Measurements from ENCODE around the gene ENTREP1. TPM values are rescaled to one million over a fixed set of nuclear protein-coding genes. Genes with fewer than 3 reads are reported as not detected.

ENTREP1 gene, protein sequence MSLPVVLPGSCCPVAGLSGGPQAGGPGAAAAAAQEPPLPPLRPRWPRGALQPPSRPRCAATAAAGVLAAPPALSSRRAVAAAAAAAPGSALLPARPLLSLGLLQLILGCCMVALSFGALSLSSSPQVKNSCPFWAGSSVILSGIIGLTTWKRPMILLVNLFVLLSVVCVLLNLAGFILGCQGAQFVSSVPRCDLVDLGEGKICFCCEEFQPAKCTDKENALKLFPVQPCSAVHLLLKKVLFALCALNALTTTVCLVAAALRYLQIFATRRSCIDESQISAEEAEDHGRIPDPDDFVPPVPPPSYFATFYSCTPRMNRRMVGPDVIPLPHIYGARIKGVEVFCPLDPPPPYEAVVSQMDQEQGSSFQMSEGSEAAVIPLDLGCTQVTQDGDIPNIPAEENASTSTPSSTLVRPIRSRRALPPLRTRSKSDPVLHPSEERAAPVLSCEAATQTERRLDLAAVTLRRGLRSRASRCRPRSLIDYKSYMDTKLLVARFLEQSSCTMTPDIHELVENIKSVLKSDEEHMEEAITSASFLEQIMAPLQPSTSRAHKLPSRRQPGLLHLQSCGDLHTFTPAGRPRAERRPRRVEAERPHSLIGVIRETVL
- 1.0 TPM for total RNA-seq (ENCODE audit: unreplicated experiment)
- long read RNA-seq = 0 reads

- Mint-ChIP-seq H3K4me3 (ENCODE audit: unreplicated experiment) (peak within 1 kb of the TSS; percentile 88), H3K27me3 (ENCODE audit: unreplicated experiment) (peaks cover 14% of the 10 kb centered on the region), H3K4me1 (ENCODE audit: low read depth, unreplicated experiment) (no peaks in the 10 kb centered on the region), H3K27ac (ENCODE audit: unreplicated experiment) (no peak within 1 kb of the TSS), H3K9me3 (ENCODE audit: unreplicated experiment) (no peaks in the 10 kb centered on the region), H3K36me3 (ENCODE audit: unreplicated experiment) (no peaks in the 10 kb centered on the region)
- TF ChIP-seq, protein P1, sequence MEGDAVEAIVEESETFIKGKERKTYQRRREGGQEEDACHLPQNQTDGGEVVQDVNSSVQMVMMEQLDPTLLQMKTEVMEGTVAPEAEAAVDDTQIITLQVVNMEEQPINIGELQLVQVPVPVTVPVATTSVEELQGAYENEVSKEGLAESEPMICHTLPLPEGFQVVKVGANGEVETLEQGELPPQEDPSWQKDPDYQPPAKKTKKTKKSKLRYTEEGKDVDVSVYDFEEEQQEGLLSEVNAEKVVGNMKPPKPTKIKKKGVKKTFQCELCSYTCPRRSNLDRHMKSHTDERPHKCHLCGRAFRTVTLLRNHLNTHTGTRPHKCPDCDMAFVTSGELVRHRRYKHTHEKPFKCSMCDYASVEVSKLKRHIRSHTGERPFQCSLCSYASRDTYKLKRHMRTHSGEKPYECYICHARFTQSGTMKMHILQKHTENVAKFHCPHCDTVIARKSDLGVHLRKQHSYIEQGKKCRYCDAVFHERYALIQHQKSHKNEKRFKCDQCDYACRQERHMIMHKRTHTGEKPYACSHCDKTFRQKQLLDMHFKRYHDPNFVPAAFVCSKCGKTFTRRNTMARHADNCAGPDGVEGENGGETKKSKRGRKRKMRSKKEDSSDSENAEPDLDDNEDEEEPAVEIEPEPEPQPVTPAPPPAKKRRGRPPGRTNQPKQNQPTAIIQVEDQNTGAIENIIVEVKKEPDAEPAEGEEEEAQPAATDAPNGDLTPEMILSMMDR (IDR thresholded peaks at IDR 0.05; ENCODE audit: partially characterized antibody, unreplicated experiment) = no peak
- DNase-seq = peak; percentile 65
Observed at GRCh38 chr9:69324549-69325401, at the start of gene ENTREP1. ENTREP1 (plus strand) TSS chr9:69325215; CDS start chr9:69325310, 95 bp downstream.

GRCh38 chr9:69276775-69277174 is 48.2 kb upstream of the ENTREP1 start:
- Mint-ChIP-seq H3K4me1 (ENCODE audit: low read depth, unreplicated experiment) (no peaks in the 10 kb centered on the region), H3K36me3 (ENCODE audit: unreplicated experiment) (peaks cover 10% of the 10 kb centered on the region), H3K9me3 (ENCODE audit: unreplicated experiment) (no peaks in the 10 kb centered on the region), H3K4me3 (ENCODE audit: unreplicated experiment) (no peak overlapping the region), H3K27ac (ENCODE audit: unreplicated experiment) (no peak overlapping the region), H3K27me3 (ENCODE audit: unreplicated experiment) (no peaks in the 10 kb centered on the region)
- no peak for DNase-seq
- TF ChIP-seq, protein P1 (IDR thresholded peaks at IDR 0.05; ENCODE audit: partially characterized antibody, unreplicated experiment) = no peak

DNA sequence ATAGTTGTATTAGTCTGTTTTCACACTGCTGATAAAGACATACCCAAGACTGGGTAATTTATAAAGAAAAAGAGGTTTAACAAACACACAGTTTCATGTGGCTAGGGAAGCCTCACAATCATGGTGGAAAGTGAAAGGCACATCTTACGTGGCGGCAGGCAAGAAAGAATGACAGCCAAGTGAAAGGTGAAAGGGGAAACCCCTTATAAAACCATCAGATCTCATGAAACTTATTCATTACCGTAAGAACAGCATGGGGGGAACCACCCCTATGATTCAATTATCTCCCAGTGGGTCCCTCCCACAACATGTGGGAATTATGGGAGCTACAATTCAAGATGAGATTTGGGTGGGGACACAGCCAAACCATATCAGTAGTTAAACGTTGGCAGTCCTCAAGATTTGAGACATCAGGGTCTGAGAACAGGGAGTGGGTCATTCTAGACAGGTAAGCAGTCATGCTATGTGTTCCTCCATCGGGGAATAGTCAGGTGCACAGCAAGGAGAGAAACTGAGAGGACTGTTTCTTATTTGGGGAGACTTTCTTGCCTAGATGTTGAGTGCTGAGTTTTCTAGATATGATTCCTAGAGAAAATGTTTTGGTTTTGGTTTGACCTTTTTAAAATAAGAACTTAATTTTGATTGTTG is 45.8 kb upstream of the ENTREP1 start:
- peaks cover 9% of the 10 kb centered on the region for H3K36me3 Mint-ChIP-seq (ENCODE audit: unreplicated experiment)
- no peaks in the 10 kb centered on the region for H3K27me3 Mint-ChIP-seq (ENCODE audit: unreplicated experiment)
- H3K9me3 Mint-ChIP-seq (ENCODE audit: unreplicated experiment) = no peaks in the 10 kb centered on the region
- no peak for DNase-seq
- H3K4me1 Mint-ChIP-seq (ENCODE audit: low read depth, unreplicated experiment) = no peaks in the 10 kb centered on the region
- TF ChIP-seq, protein P1 (IDR thresholded peaks at IDR 0.05; ENCODE audit: partially characterized antibody, unreplicated experiment) = no peak
- no peak overlapping the region for H3K4me3 Mint-ChIP-seq (ENCODE audit: unreplicated experiment)
- no peak overlapping the region for H3K27ac Mint-ChIP-seq (ENCODE audit: unreplicated experiment)

GRCh38 chr9:69279733-69280132 is 45.3 kb upstream of the ENTREP1 start:
- H3K27ac Mint-ChIP-seq (ENCODE audit: unreplicated experiment) = no peak overlapping the region

More at GRCh38 chr9:69279733-69280132, 45.3 kb upstream of the ENTREP1 start:
- Mint-ChIP-seq H3K4me1 (ENCODE audit: low read depth, unreplicated experiment) (no peaks in the 10 kb centered on the region), H3K36me3 (ENCODE audit: unreplicated experiment) (peaks cover 4% of the 10 kb centered on the region), H3K27me3 (ENCODE audit: unreplicated experiment) (no peaks in the 10 kb centered on the region), H3K9me3 (ENCODE audit: unreplicated experiment) (no peaks in the 10 kb centered on the region), H3K4me3 (ENCODE audit: unreplicated experiment) (no peak overlapping the region)
- no peak for DNase-seq
- TF ChIP-seq, protein P1 (IDR thresholded peaks at IDR 0.05; ENCODE audit: partially characterized antibody, unreplicated experiment) = no peak
